H1 (cell line): ENCODE results near the gene MDM4. TPM values are rescaled to one million over a fixed set of nuclear protein-coding genes. Genes with fewer than 3 reads are reported as not detected.
"Not testable (repeated sequence)": the region's sequence is repeated elsewhere in the genome, so short reads cannot be mapped to it uniquely, and the experiment has no call there.

Source experiments
- CTCF ChIA-PET: fragments of 300-600 bp; sonication (Branson Sonifier 250); formaldehyde crosslinking; loops from one replicate; lab custom pipeline; 2021; ENCODE audit not compliant: partially characterized antibody; lab: Charles Lee
- POLR2A ChIA-PET: fragments of 300-600 bp; sonication (Branson Sonifier 250); formaldehyde crosslinking; loops from one replicate; lab custom pipeline; 2021; ENCODE audit warnings: inconsistent platforms; ENCODE audit not compliant: partially characterized antibody; lab: Charles Lee
- DNase-seq, 2 experiments: peaks; one replicate each; pipeline versions ENCODE4 v3.0.0 to v3.0.0-alpha.2; 2010 to 2022; ENCODE audit warnings: low spot score in 2 of 2, low read depth in 1 of 2, mixed read lengths in 1 of 2
- FAIRE-seq: peaks from 2 replicates; lab custom pipeline; 2011; peaks lifted over from hg19 to GRCh38; lab: Jason Lieb, UNC
- H2AFZ ChIP-seq: 2 replicates; pipeline ENCODE4 v1.8.1; 2012; ENCODE audit warnings: low read length, inconsistent platforms
- H2AK5ac ChIP-seq: 2 replicates; pipeline ENCODE4 v1.6.1; 2013; ENCODE audit warnings: low read depth, low read length
- H2BK120ac ChIP-seq: replicated peaks from 2 replicates; pipeline ENCODE3; 2013; ENCODE audit warnings: low read depth, low read length, inconsistent platforms
- H2BK12ac ChIP-seq: 2 replicates; pipeline ENCODE4 v1.6.1; 2013; ENCODE audit warnings: low read depth, low read length
- H2BK15ac ChIP-seq: 2 replicates; pipeline ENCODE4 v1.6.1; 2013; ENCODE audit warnings: low read length
- H2BK20ac ChIP-seq: 2 replicates; pipeline ENCODE4 v1.6.1; 2013; ENCODE audit warnings: low read length
- H2BK5ac ChIP-seq: 2 replicates; pipeline ENCODE4 v1.6.1; 2013; ENCODE audit warnings: low read depth, low read length
- H3K14ac ChIP-seq: 2 replicates; pipeline ENCODE4 v1.6.1; 2013; ENCODE audit warnings: inconsistent platforms; ENCODE audit not compliant: insufficient read length
- H3K18ac ChIP-seq: 2 replicates; pipeline ENCODE4 v1.6.1; 2013; ENCODE audit warnings: low read length; ENCODE audit errors: extremely low read depth
- H3K23ac ChIP-seq: 2 replicates; pipeline ENCODE4 v1.6.1; 2013; ENCODE audit warnings: inconsistent platforms; ENCODE audit not compliant: insufficient read length
- H3K23me2 ChIP-seq: 2 replicates; pipeline ENCODE4 v1.6.1; 2013; ENCODE audit warnings: low read depth, low read length
- H3K27ac ChIP-seq: 2 replicates; pipeline ENCODE4 v1.6.1; 2011; ENCODE audit warnings: low read depth, low read length, inconsistent platforms
- H3K27me3 ChIP-seq, 4 experiments: replicated peaks in 1 of 4; 1 replicate in 1 of 4; 2 replicates in 3 of 4; pipeline versions ENCODE4 v1.6.1 to v1.8.1; 2011 to 2013; ENCODE audit warnings: low read length in 3 of 4, mild to moderate bottlenecking in 3 of 4, inconsistent platforms in 2 of 4, mixed read lengths in 2 of 4, moderate library complexity in 1 of 4; ENCODE audit not compliant: control insufficient read depth in 3 of 4, insufficient read depth in 3 of 4; ENCODE audit errors: extremely low read depth in 1 of 4
- H3K36me3 ChIP-seq, 4 experiments: 2 replicates each; pipeline versions ENCODE4 v1.6.1 to v1.8.1; 2011 to 2013; ENCODE audit warnings: mild to moderate bottlenecking in 4 of 4, low read length in 3 of 4, moderate library complexity in 2 of 4, control low read depth in 1 of 4, inconsistent platforms in 1 of 4; ENCODE audit not compliant: insufficient read depth in 4 of 4, control insufficient read depth in 2 of 4
- H3K4ac ChIP-seq: replicated peaks from 2 replicates; pipeline ENCODE3; 2013; ENCODE audit warnings: low read length, low read depth, mixed read lengths, inconsistent platforms; ENCODE audit not compliant: insufficient read length
- H3K4me1 ChIP-seq, 4 experiments: replicated peaks in 1 of 4; 1 replicate in 1 of 4; 2 replicates in 3 of 4; pipeline versions ENCODE4 v1.6.1 to v1.8.1; 2011 to 2013; ENCODE audit warnings: low read length in 3 of 4, inconsistent platforms in 2 of 4, mixed read lengths in 1 of 4; ENCODE audit not compliant: insufficient read depth in 4 of 4, control insufficient read depth in 3 of 4
- H3K4me2 ChIP-seq, 2 experiments: 2 replicates each; pipeline versions ENCODE4 v1.6.1 to v1.8.1; 2011 to 2013; ENCODE audit warnings: low read depth in 2 of 2, low read length in 2 of 2, control low read depth in 1 of 2, inconsistent platforms in 1 of 2, mild to moderate bottlenecking in 1 of 2; ENCODE audit not compliant: insufficient read depth in 1 of 2
- H3K4me3 ChIP-seq, 4 experiments: fragments of 200-600, 300-600 bp in 1 of 4; sonication (generic), shearing (Covaris generic), sonication (Bioruptor Twin) in 1 of 4; 2 replicates each; pipeline versions ENCODE4 v1.5.1 to v1.8.1; 2011 to 2016; ENCODE audit warnings: low read length in 4 of 4, low read depth in 3 of 4, control low read depth in 2 of 4, inconsistent platforms in 2 of 4, mild to moderate bottlenecking in 2 of 4, mixed read lengths in 1 of 4, moderate library complexity in 1 of 4; ENCODE audit not compliant: insufficient read depth in 2 of 4; ENCODE audit errors: extremely low read depth in 1 of 4
- H3K56ac ChIP-seq: replicated peaks from 2 replicates; pipeline ENCODE3; 2013; ENCODE audit warnings: low read depth, mild to moderate bottlenecking, mixed read lengths, low read length, inconsistent platforms; ENCODE audit not compliant: insufficient read length
- H3K79me1 ChIP-seq: 2 replicates; pipeline ENCODE4 v1.6.1; 2013; ENCODE audit warnings: low read depth, low read length, control low read depth
- H3K79me2 ChIP-seq, 2 experiments: 2 replicates each; pipeline versions ENCODE4 v1.6.1 to v1.8.1; 2012 to 2013; ENCODE audit warnings: low read length in 2 of 2, mild to moderate bottlenecking in 2 of 2, inconsistent platforms in 1 of 2; ENCODE audit not compliant: insufficient read depth in 2 of 2, control insufficient read depth in 1 of 2
- H3K9ac ChIP-seq, 4 experiments: replicated peaks in 1 of 4; 1 replicate in 1 of 4; 2 replicates in 3 of 4; pipeline versions ENCODE4 v1.6.1 to v1.8.1; 2011 to 2013; ENCODE audit warnings: low read depth in 3 of 4, low read length in 3 of 4, control low read depth in 2 of 4, mild to moderate bottlenecking in 2 of 4, moderate library complexity in 2 of 4, inconsistent platforms in 1 of 4; ENCODE audit errors: extremely low read depth in 1 of 4
- H3K9me3 ChIP-seq, 2 experiments: 2 replicates each; pipeline versions ENCODE4 v1.6.1 to v1.8.1; 2012 to 2013; ENCODE audit warnings: mild to moderate bottlenecking in 2 of 2, moderate library complexity in 2 of 2, control low read depth in 1 of 2, inconsistent platforms in 1 of 2, low read depth in 1 of 2, low read length in 1 of 2, mixed read lengths in 1 of 2; ENCODE audit not compliant: insufficient read depth in 2 of 2
- H4K20me1 ChIP-seq, 2 experiments: replicated peaks in 1 of 2; 2 replicates each; pipeline versions ENCODE3 to v1.8.1; 2011 to 2013; ENCODE audit warnings: inconsistent platforms in 2 of 2, low read length in 2 of 2, mild to moderate bottlenecking in 1 of 2; ENCODE audit not compliant: insufficient read depth in 2 of 2, control insufficient read depth in 1 of 2
- H4K5ac ChIP-seq: 2 replicates; pipeline ENCODE4 v1.6.1; 2013; ENCODE audit warnings: low read length, low read depth, mixed read lengths, inconsistent platforms; ENCODE audit not compliant: insufficient read length
- H4K8ac ChIP-seq: 2 replicates; pipeline ENCODE4 v1.8.0; 2013; ENCODE audit warnings: mild to moderate bottlenecking, moderate library complexity, low read length, inconsistent platforms; ENCODE audit not compliant: insufficient read depth; ENCODE audit errors: extremely low read depth
- H4K91ac ChIP-seq: replicated peaks from 2 replicates; pipeline ENCODE3; 2013; ENCODE audit warnings: low read length, mixed read lengths, inconsistent platforms; ENCODE audit not compliant: insufficient read length
- WGBS, 2 experiments: shearing (Covaris generic) in 1 of 2; methylation state at CpG; one replicate each; pipeline versions ENCODE4 v1.1.6 to v1.1.7; 2013 to 2015; ENCODE audit warnings: low lambda C conversion rate in 2 of 2, mixed read lengths in 2 of 2, inconsistent platforms in 1 of 2, low coverage in 1 of 2, missing lambda C conversion rate in 1 of 2; ENCODE audit not compliant: insufficient replicate concordance in 2 of 2, insufficient coverage in 1 of 2, insufficient read length in 1 of 2; ENCODE audit errors: extremely low coverage in 1 of 2, missing lambda C conversion rate in 1 of 2; 5-methylcytosine and 5-hydroxymethylcytosine counted together
- polyA plus RNA-seq, 7 experiments: library from polyadenylated mRNA; depleted of rRNA in 3 of 7; stranded (reverse) in 5 of 7; unstranded in 2 of 7; fragments of >200 nt in 5 of 7; fragments of 200-250 nt in 2 of 7; gene quantifications; 1 replicate in 5 of 7; 2 replicates in 1 of 7; 4 replicates in 1 of 7; pipeline versions ENCODE4 v1.2.1 to v1.2.3, GENCODE V29; 2011 to 2013; ENCODE audit warnings: missing spikeins in 2 of 7, mixed read lengths in 2 of 7
- total RNA-seq: library from RNA; stranded (reverse); fragmentation: NEBNext Ultra II Directional; extraction: Animal tissue kit (Norgen Biotek cat#: 25700); gene quantifications from 2 replicates; pipeline ENCODE4 v1.2.1, GENCODE V29; 2021

Gene MDM4
- total and polyA plus RNA-seq, 2 of the 8 experiments (the other 6 are each of a cell fraction or from before 2014, with no cell fraction given), result 10.8 to 84.9 TPM

DNA sequence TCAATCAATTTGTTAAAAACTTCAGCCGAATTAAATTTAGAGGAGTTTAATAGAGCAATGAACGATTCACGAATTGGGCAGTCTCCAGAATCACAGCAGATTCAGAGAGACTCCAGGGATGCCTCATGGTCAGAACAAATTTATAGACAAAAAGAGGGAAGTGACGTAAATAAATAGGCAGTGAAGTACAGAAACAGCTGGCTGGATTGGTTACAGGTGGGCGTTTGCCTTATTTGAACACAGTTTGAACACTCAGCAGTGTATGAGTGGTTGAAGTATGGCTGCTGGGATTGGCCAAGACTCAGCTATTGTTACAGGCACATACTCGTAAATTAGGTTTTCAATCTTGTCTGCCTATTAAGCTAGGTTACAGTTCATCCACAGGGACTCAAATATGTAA is 43.8 kb downstream of the MDM4 start:
- WGBS, 2 experiments, result 92% methylated on average over 6 of the region's 6 CpGs; no CpG with 5 or more reads in 1 of the 2 experiments
- not testable (repeated sequence) for H2BK12ac ChIP-seq, DNase-seq, H3K4me2 ChIP-seq, H4K20me1 ChIP-seq, H4K5ac ChIP-seq, H3K14ac ChIP-seq, H3K18ac ChIP-seq, H3K79me1 ChIP-seq, H3K4me3 ChIP-seq, H3K23me2 ChIP-seq, H3K4me1 ChIP-seq, H3K79me2 ChIP-seq, H3K9ac ChIP-seq, H2AK5ac ChIP-seq, H2BK15ac ChIP-seq, H3K56ac ChIP-seq, H3K23ac ChIP-seq, H3K27me3 ChIP-seq, H2BK20ac ChIP-seq, H3K9me3 ChIP-seq, H2BK120ac ChIP-seq, H2AFZ ChIP-seq, H4K8ac ChIP-seq, H3K27ac ChIP-seq, H3K36me3 ChIP-seq, FAIRE-seq, H3K4ac ChIP-seq, H4K91ac ChIP-seq, H2BK5ac ChIP-seq
- CTCF ChIA-PET, result interaction anchor here (0.6 to 28.0 kb wide), 7 partner anchors 12 to 277 kb away, joined by 3 to 397 read pairs (median 3); no protein-coding TSS in a partner anchor
- POLR2A ChIA-PET, result interaction anchor here (1.1 to 3.6 kb wide), 5 partner anchors 12 to 44 kb away, joined by 3 to 18 read pairs (median 3); partner anchors contain the start of gene MDM4
